GM12878 (cell line): ENCODE data around the gene ZDHHC19. TPM values are rescaled to one million over a fixed set of nuclear protein-coding genes. Genes with fewer than 3 reads are reported as not detected.

Experiments used
- ATAC-seq: fragments of 200-7000 bp; cut with Tn5 transposase; 3 replicates; pipeline ENCODE4 v1.9.1; 2020; ENCODE audit warnings: mild to moderate bottlenecking, moderate library complexity
- BruUV-seq: library from RNA; stranded (reverse); fragments of 400-500 nt; replicated peaks from 2 replicates; lab custom pipeline; 2021; lab: Mats Ljungman, UMichigan
- CTCF ChIA-PET: fragments of 300-600 bp; sonication (Branson Sonifier 250); formaldehyde crosslinking; extraction: SDS; loops from one replicate; lab custom pipeline; 2021; ENCODE audit warnings: inconsistent platforms; lab: Yijun Ruan, JAX
- POLR2A ChIA-PET: fragments of 350-600 bp; formaldehyde crosslinking; extraction: SDS; loops from one replicate; lab custom pipeline; 2021; ENCODE audit warnings: inconsistent platforms; lab: Charles Lee
- RAD21 ChIA-PET: fragments of 300-600 bp; sonication (Branson Sonifier 250); formaldehyde crosslinking; loops from one replicate; lab custom pipeline; 2023; ENCODE audit warnings: antibody characterized with exemption; ENCODE audit not compliant: unreplicated experiment; lab: Charles Lee
- SMC1A ChIA-PET: fragments of 300-600 bp; sonication (Branson Sonifier 250); formaldehyde crosslinking; loops from one replicate; lab custom pipeline; 2023; ENCODE audit not compliant: unreplicated experiment, uncharacterized antibody; lab: Charles Lee
- DNase-seq: peaks from one replicate; pipeline ENCODE4 v3.0.0-alpha.2; 2011; ENCODE audit warnings: low read depth, low spot score
- FAIRE-seq: peaks from 3 replicates; lab custom pipeline; 2011; peaks lifted over from hg19 to GRCh38; lab: Jason Lieb, UNC
- H2AFZ ChIP-seq: 2 replicates; pipeline ENCODE4 v1.6.0; 2011; ENCODE audit warnings: low read depth, low read length, control low read depth; ENCODE audit not compliant: control insufficient read depth
- H3K27ac ChIP-seq: 2 replicates; pipeline ENCODE4 v1.5.1; 2011; ENCODE audit warnings: control low read depth; ENCODE audit not compliant: control insufficient read depth, insufficient read depth
- H3K27me3 ChIP-seq, 2 experiments: replicated peaks in 1 of 2; 2 replicates each; pipeline versions ENCODE4 v1.6.0 to v1.6.1; 2011; ENCODE audit warnings: low read length in 1 of 2; ENCODE audit not compliant: control insufficient read depth in 2 of 2, insufficient read depth in 2 of 2
- H3K36me3 ChIP-seq, 2 experiments: 2 replicates each; pipeline ENCODE4 v1.5.1; 2011; ENCODE audit warnings: low read length in 1 of 2; ENCODE audit not compliant: control insufficient read depth in 2 of 2, insufficient read depth in 2 of 2
- H3K4me1 ChIP-seq: 2 replicates; pipeline ENCODE4 v1.6.1; 2011; ENCODE audit warnings: mild to moderate bottlenecking, low read length, moderate library complexity, mixed read lengths; ENCODE audit not compliant: control insufficient read depth, insufficient read depth
- H3K4me2 ChIP-seq: 2 replicates; pipeline ENCODE4 v1.6.0; 2011; ENCODE audit warnings: control low read depth; ENCODE audit not compliant: control insufficient read depth, insufficient read depth
- H3K4me3 ChIP-seq: fragments of 200-600 bp; sonication (generic); 2 replicates; pipeline ENCODE4 v1.5.1; 2016
- H3K79me2 ChIP-seq: 2 replicates; pipeline ENCODE4 v1.6.0; 2011; ENCODE audit warnings: low read length; ENCODE audit not compliant: control insufficient read depth, insufficient read depth
- H3K9ac ChIP-seq: 2 replicates; pipeline ENCODE4 v1.8.0; 2011; ENCODE audit warnings: low read length, control low read depth, mixed read lengths; ENCODE audit not compliant: control insufficient read depth, insufficient read depth
- H3K9me3 ChIP-seq: replicated peaks from 3 replicates; pipeline ENCODE4 v1.5.1; 2011; ENCODE audit warnings: mild to moderate bottlenecking, low read length; ENCODE audit not compliant: control insufficient read depth, insufficient read depth
- H4K20me1 ChIP-seq: 2 replicates; pipeline ENCODE4 v1.6.0; 2011; ENCODE audit not compliant: control insufficient read depth, insufficient read depth
- PBX3 ChIP-seq: IDR thresholded peaks from 2 replicates; pipeline ENCODE4 v1.6.1; 2011; ENCODE audit warnings: mild to moderate bottlenecking, low read depth, low read length, moderate library complexity; ENCODE audit not compliant: insufficient replicate concordance
- WGBS: methylation state at CpG from one replicate; pipeline ENCODE4 v1.1.6; 2016; ENCODE audit warnings: low lambda C conversion rate; ENCODE audit not compliant: insufficient replicate concordance, insufficient coverage; ENCODE audit errors: missing lambda C conversion rate; 5-methylcytosine and 5-hydroxymethylcytosine counted together
- in situ Hi-C: fragments of 300-500 bp; cut with MboI; formaldehyde crosslinking; loops from 9 replicates; pipeline ENCODE4 v1.14.3; 2018; ENCODE audit warnings: mixed read lengths
- intact Hi-C: fragments of 100-400 bp; cut with micrococcal nuclease; formaldehyde crosslinking; loops from one replicate; pipeline ENCODE4 v1.14.2; 2022; ENCODE audit not compliant: unreplicated experiment
- polyA plus RNA-seq, 11 experiments: library from polyadenylated mRNA; depleted of rRNA in 4 of 11; unstranded in 6 of 11; stranded (reverse) in 5 of 11; fragments of >200 nt; fragmentation: Nextera tagmentation in 4 of 11; fragmentation: Illumina TruSeq in 1 of 11; extraction: Ambion mirVana in 4 of 11; extraction: Trizol in 1 of 11; gene quantifications; 1 replicate in 1 of 11; 2 replicates in 10 of 11; pipeline versions ENCODE4 v1.2.1 to v1.2.3, GENCODE V29; 2011 to 2016; ENCODE audit warnings: inconsistent platforms in 2 of 11, missing spikeins in 2 of 11, low read depth in 1 of 11
- total RNA-seq, 4 experiments: library from RNA; depleted of rRNA in 3 of 4; stranded (reverse); fragments of >200 nt in 3 of 4; fragmentation: Illumina TruSeq in 1 of 4; extraction: Trizol in 1 of 4; gene quantifications; 2 replicates each; pipeline versions ENCODE4 v1.2.1 to v1.2.3, GENCODE V29; 2013 to 2021

ZDHHC19 gene
- total and polyA plus RNA-seq, 10 of the 15 experiments (the other 5 are each of a cell fraction or from before 2014, with no cell fraction given): 0.26 TPM; not detected in 9

- CTCF ChIA-PET: interaction anchor here (0.9 to 3.0 kb wide), 7 partner anchors 10 to 266 kb away, joined by 3 to 48 read pairs (median 3); no protein-coding TSS in a partner anchor
- H3K9me3 ChIP-seq: no peaks in the 10 kb centered on the region; the same call in 2 of the 3 replicates
- RAD21 ChIA-PET: interaction anchor here (0.5 to 3.1 kb wide), 4 partner anchors 188 to 268 kb away, joined by 3 to 17 read pairs (median 6); partner anchors contain the start of gene RNF168
- peaks cover 4% of the 10 kb centered on the region; the same call in 1 of the 2 replicates for H4K20me1 ChIP-seq
- POLR2A ChIA-PET: no interaction called here
- H2AFZ ChIP-seq: no peak overlapping the region
- intact Hi-C loops: loop anchor here (10.0 kb wide), 1 partner anchor 109 kb away; no protein-coding TSS in a partner anchor
- no peaks in the 10 kb centered on the region for H3K4me1 ChIP-seq
- H3K4me2 ChIP-seq: no peak overlapping the region
- H3K4me3 ChIP-seq: no peak overlapping the region
- peaks cover 2% of the 10 kb centered on the region for H3K79me2 ChIP-seq
- in situ Hi-C loops: no loop called here
- no peak for FAIRE-seq
- no TSS peak for BruUV-seq
- SMC1A ChIA-PET: interaction anchor here (0.8 to 1.8 kb wide), 9 partner anchors 27 to 267 kb away, joined by 3 to 9 read pairs (median 4); no protein-coding TSS in a partner anchor
- ATAC-seq: no peak
- H3K9ac ChIP-seq: no peak overlapping the region
- peaks cover 0 to 9% of the 10 kb centered on the region in 2 experiments; a peak in 3 of 4 replicates for H3K36me3 ChIP-seq
- WGBS: 100% methylated on average over 1 of the region's 1 CpG
- TF ChIP-seq PBX3: no peak
- DNase-seq: no peak
- no peak overlapping the region for H3K27ac ChIP-seq
- H3K27me3 ChIP-seq: no peaks in the 10 kb centered on the region
Measured at GRCh38 chr3:196255776-196256175, 44.6 kb upstream of the ZDHHC19 start.
